Measurements from ENCODE around the gene STAT3. TPM values are rescaled to one million over a fixed set of nuclear protein-coding genes. Genes with fewer than 3 reads are reported as not detected.

STAT3 gene
- polyA plus RNA-seq, 1 experiment: 74.4 TPM

GRCh38 chr17:42428141-42428944, 40.1 kb upstream of the STAT3 start:
- POLR2A ChIA-PET: interaction anchor here (0.9 kb wide), 1 partner anchor 91 kb away, joined by 3 read pairs; no protein-coding TSS in a partner anchor
- Histone ChIP-seq H3K27me3 (ENCODE audit: control insufficient read depth, insufficient read depth, low read length) (no peaks in the 10 kb centered on the region), H3K36me3 (ENCODE audit: control insufficient read depth, insufficient read depth, low read length) (no peaks in the 10 kb centered on the region), H3K4me3 (ENCODE audit: low read depth, low read length) (no peak overlapping the region)
- peak; percentile 86 for TF ChIP-seq CTCF (IDR thresholded peaks at IDR 0.05; ENCODE audit: insufficient read depth, low read depth, low read length)
- peak; percentile 97 for DNase-seq (ENCODE audit: low read depth)
- CTCF ChIA-PET: interaction anchor here (0.6 to 6.1 kb wide), 12 partner anchors 11 to 106 kb away, joined by 3 to 35 read pairs (median 4); no protein-coding TSS in a partner anchor

DNA sequence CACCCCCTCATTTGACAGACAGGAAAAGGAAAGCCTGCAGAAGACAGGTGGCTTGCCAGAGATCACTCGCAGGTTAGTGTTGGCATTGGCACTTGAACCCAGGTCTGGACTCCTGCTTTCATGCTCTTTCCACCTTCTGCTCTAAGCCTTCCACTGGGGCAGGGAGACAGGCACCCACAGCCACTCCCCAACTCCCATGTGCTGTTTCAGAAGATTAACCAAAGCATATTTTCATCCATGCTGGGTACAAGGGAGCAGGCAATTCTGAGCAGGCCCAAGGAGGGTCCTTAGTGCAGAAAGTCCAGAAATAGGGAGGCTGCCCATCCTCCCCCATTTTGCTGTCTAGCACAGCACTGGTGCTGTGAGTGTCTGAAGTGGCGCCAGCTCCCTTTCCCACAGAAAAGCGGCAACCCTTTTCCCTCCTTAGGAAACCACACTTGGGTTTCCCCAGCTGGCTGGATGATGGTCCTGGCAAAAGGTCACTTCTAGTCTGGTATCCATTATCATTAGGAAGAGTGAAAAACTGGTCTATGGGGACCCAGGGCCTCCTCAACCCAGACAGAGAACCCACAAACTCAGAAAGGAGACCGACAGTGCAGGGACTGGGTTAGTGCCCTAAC, 36.9 kb upstream of the STAT3 start:
- DNase-seq (ENCODE audit: low read depth): no peak
- Histone ChIP-seq H3K4me3 (ENCODE audit: low read depth, low read length) (no peak overlapping the region), H3K27me3 (ENCODE audit: control insufficient read depth, insufficient read depth, low read length) (no peaks in the 10 kb centered on the region), H3K36me3 (ENCODE audit: control insufficient read depth, insufficient read depth, low read length) (no peaks in the 10 kb centered on the region)
- ChIA-PET POLR2A (no interaction called here), CTCF (interaction anchor here (1.3 to 1.4 kb wide), 2 partner anchors 37 to 103 kb away, joined by 3 to 4 read pairs; partner anchors contain the start of gene STAT3)
- TF ChIP-seq CTCF (IDR thresholded peaks at IDR 0.05; ENCODE audit: insufficient read depth, low read depth, low read length): no peak

DNA sequence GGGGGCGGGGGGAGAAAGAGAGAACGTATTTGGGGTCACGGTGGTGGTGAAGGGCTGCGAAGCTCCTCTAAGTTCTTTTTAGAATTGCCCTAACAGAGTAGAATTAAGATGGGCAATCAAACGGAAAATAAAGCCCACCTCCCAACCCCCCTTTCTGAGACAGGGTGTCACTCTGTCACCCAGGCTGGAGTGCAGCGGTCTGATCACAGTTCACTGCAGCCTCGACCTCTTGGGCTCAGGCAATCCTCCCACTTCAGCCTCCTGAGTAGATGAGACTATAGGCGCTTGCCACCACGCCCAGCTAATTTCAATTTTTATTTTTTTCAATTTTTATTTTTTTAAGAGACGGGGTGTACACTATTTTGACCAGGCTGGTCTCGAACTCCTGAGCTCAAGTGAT, 35.5 kb upstream of the STAT3 start:
- TF ChIP-seq CTCF (IDR thresholded peaks at IDR 0.05; ENCODE audit: insufficient read depth, low read depth, low read length): no peak
- Histone ChIP-seq H3K4me3 (ENCODE audit: low read depth, low read length) (peak overlapping the region; percentile 42), H3K27me3 (ENCODE audit: control insufficient read depth, insufficient read depth, low read length) (no peaks in the 10 kb centered on the region), H3K36me3 (ENCODE audit: control insufficient read depth, insufficient read depth, low read length) (no peaks in the 10 kb centered on the region)
- DNase-seq (ENCODE audit: low read depth): no peak
- CTCF ChIA-PET: interaction anchor here (0.6 to 4.9 kb wide), 7 partner anchors 11 to 108 kb away, joined by 3 to 31 read pairs (median 3); partner anchors contain the start of gene STAT3
- POLR2A ChIA-PET: interaction anchor here (0.5 to 1.9 kb wide), 10 partner anchors 13 to 154 kb away, joined by 3 to 31 read pairs (median 4); partner anchors contain the start of gene STAT3

DNA sequence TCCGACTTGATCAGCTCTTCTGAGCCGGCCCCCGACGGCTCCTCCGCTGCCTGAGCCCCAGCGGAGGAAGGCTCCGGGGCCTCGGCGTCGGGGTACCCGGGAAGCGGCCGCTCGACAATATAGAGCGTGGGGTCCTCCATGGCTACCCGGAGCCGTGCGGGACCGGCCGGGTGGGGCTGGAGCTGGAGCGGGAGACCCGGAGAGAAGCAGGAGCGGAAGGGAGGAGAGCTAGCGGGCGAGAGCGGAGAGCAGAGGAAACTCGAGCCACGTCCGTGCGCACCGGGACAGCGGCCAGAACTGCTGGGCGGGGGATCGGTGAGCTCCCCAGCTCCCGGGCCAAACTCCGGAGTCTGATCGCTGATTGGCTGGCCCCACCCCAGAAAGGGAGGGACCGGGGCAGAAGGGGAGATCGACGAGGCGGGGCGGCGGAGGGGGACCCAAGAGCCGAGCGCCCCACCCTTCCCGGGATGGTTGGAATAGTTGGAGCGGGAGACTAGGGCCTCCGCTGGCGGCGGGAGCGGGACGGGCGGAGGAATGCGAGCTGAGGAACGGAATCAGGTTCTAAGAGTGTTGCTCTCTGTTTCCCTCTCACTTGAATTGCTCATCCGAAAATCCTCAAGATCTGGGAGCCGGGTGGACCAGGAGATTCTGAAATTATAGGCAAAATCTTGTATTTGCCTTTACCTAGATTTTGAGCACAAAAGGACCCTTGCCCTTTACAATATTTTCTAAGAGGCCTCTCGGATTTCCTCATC, 34.9 kb upstream of the STAT3 start, which contains the start of gene CAVIN1:
Gene CAVIN1, minus strand, starts transcription at position 299 of the 755 bp plus-strand sequence. Its CDS starts 159 bp downstream, at position 140.
- peak; percentile 91 for DNase-seq (ENCODE audit: low read depth)
- Histone ChIP-seq H3K4me3 (ENCODE audit: low read depth, low read length) (peak within 1 kb of the TSS; percentile 64), H3K36me3 (ENCODE audit: control insufficient read depth, insufficient read depth, low read length) (no peaks in the 10 kb centered on the region), H3K27me3 (ENCODE audit: control insufficient read depth, insufficient read depth, low read length) (no peaks in the 10 kb centered on the region)
- ChIA-PET CTCF (interaction anchor here (0.6 to 4.9 kb wide), 11 partner anchors 10 to 111 kb away, joined by 3 to 31 read pairs (median 3); partner anchors contain the start of gene STAT3), POLR2A (interaction anchor here (0.5 to 1.9 kb wide), 14 partner anchors 9 to 1904 kb away, joined by 3 to 31 read pairs (median 4); partner anchors contain the start of gene STAT3)
- no peak for TF ChIP-seq CTCF (IDR thresholded peaks at IDR 0.05; ENCODE audit: insufficient read depth, low read depth, low read length)

Measured in BJ (cell line).